Bronchial epithelial cell (primary cell): ENCODE measurements around the gene SCGB3A1. TPM values are rescaled to one million over a fixed set of nuclear protein-coding genes. Genes with fewer than 3 reads are reported as not detected.

ENCODE experiments used
- DNase-seq: peaks from one replicate; pipeline ENCODE4 v3.0.0-alpha.2; 2010; ENCODE audit warnings: low read depth
- FAIRE-seq: peaks from 2 replicates; lab custom pipeline; 2011; peaks lifted over from hg19 to GRCh38; lab: Jason Lieb, UNC
- H3K27me3 ChIP-seq: 2 replicates; pipeline ENCODE4 v1.5.1; 2011; ENCODE audit warnings: low read length; ENCODE audit not compliant: control insufficient read depth, insufficient read depth
- H3K36me3 ChIP-seq: 2 replicates; pipeline ENCODE4 v1.5.1; 2011; ENCODE audit warnings: low read length; ENCODE audit not compliant: control insufficient read depth, insufficient read depth
- H3K4me3 ChIP-seq: 2 replicates; pipeline ENCODE4 v1.5.1; 2011; ENCODE audit warnings: mild to moderate bottlenecking, low read depth, low read length, control low read depth
- CTCF ChIP-seq: IDR thresholded peaks from 2 replicates; pipeline ENCODE4 v1.5.1; 2011; ENCODE audit warnings: mild to moderate bottlenecking, moderate library complexity, low read length, control low read depth, inconsistent platforms; ENCODE audit not compliant: insufficient read depth, severe bottlenecking
- total RNA-seq: library from RNA; depleted of rRNA; stranded (reverse); fragments of >200 nt; gene quantifications from 2 replicates; pipeline ENCODE4 v1.2.1, GENCODE V29; 2014

The SCGB3A1 gene
- total RNA-seq, 1 donor from 2014 or later = not detected

DNA sequence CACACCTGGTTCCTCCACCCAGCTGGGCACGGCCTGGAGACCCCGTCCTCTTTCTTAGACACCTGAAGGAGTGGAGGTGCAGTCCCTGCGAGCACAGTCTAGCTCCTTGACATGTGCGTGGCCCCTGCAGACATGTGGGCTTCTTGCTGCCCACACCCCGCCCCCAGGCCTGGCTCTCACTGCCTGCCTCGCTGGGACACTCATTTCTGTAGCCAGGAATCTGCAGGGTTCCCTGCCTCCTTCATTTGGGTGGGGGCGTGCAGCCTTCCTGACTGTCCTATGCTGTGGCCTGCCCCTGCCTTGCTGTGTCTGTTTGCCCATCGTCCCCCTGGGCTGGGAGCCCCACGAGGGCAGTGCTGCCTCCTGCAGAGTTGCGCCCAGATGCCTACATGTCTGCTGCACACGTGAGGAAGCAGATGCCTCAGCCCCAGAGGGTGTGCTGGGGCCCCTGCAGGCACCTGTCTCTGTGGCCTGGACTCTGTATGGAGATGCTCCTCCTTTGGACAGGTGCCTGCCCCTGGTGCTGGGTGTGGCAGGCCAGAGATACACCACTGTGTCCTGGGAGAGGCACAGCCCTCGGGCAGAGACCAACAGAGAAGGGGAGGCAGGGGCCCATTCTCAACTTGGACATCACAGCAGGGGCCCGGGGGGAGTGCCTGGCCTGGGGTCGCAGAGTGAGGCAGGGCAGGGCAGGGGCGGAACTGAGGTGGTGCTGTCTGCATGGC lies 35.5 kb upstream of the SCGB3A1 start:
- Histone ChIP-seq H3K4me3 (no peak overlapping the region), H3K27me3 (no peaks in the 10 kb centered on the region), H3K36me3 (no peaks in the 10 kb centered on the region)
- no peak for TF ChIP-seq CTCF
- DNase-seq = no peak
- no peak for FAIRE-seq

DNA sequence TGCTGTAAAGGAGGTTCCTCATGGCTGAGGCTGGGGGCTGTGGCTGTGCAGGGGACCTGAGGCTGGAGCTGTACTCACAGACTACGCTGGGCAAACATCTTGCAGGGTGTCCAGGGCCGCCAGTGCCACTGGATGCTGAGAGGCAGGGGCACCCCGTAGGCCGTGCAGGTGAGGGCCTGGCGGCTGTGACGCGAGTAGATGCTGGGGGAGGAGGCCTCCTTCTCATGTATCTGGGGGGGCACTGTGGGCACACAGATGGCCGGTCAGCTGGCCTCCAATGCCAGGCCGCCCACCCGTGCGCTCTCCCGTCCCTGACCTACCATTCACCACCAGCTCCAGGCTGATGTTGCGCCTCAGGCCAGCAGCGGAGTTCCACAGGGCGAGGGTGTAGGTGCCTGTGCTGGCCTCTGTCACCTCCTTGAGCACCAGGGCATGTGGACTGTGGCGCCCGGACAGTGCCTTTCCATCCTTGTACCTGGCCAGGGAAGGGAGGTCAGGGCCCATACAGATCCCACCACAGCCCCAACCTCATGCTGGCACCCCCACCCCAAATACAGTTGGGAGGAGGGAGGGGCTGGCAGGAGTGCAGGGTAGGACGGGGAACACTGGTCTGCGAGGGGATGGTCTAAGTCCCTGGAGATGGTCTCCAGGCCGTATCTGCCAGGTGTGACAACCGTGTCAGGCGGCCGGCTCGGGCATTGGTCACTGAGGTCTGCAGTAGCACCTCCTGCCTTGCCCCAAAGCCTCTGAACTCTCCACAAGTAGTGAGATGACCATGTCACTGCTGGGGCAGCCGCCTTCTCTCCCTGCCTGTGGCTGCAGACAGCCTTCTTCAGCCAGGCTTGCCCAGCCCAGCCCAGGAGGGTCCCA lies 34.7 kb upstream of the SCGB3A1 start:
- DNase-seq (no peak), FAIRE-seq (no peak)
- Histone ChIP-seq H3K4me3 (no peak overlapping the region), H3K36me3 (no peaks in the 10 kb centered on the region), H3K27me3 (no peaks in the 10 kb centered on the region)
- no peak for TF ChIP-seq CTCF

DNA sequence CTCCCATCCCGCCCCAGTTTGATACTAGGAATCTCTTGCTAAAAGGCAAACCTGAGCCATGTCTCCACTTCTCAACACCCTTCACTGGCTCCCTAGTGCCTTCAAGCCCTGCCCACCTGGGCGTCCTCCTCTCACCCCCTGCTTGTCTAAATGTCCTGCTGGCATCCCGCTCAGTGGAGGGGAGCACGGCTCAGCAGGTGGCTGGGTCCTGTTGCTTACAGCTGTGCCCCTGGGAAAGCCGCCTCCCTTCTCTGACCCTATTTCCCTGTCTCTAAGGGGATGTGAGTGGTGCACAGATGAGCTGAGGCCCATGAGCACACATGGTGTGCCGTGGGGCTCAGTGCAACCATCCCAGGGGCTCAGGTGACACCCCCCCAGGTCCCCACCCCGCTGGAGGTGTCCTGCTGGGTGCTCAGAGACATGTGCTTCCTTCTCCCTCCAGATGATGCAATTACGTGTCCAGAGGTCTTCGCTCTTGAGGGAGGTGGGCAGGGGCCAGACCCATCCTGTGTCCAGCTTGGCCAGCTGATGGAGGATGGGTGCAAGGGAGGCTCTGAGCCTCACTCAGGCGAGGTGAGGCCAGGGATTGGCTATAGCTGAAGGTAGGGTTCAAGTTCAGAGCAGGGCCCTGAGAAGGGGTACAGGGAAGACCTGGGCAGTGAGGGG lies 34.0 kb upstream of the SCGB3A1 start:
- DNase-seq (no peak), FAIRE-seq (no peak)
- H3K4me3 ChIP-seq = no peak overlapping the region
- H3K27me3 ChIP-seq = no peaks in the 10 kb centered on the region
- H3K36me3 ChIP-seq = no peaks in the 10 kb centered on the region
- TF ChIP-seq CTCF = no peak

GRCh38 chr5:180624587-180624986 lies 33.3 kb upstream of the SCGB3A1 start:
- FAIRE-seq (no peak), DNase-seq (no peak)
- Histone ChIP-seq H3K27me3 (no peaks in the 10 kb centered on the region), H3K4me3 (no peak overlapping the region), H3K36me3 (no peaks in the 10 kb centered on the region)
- TF ChIP-seq CTCF = no peak

DNA sequence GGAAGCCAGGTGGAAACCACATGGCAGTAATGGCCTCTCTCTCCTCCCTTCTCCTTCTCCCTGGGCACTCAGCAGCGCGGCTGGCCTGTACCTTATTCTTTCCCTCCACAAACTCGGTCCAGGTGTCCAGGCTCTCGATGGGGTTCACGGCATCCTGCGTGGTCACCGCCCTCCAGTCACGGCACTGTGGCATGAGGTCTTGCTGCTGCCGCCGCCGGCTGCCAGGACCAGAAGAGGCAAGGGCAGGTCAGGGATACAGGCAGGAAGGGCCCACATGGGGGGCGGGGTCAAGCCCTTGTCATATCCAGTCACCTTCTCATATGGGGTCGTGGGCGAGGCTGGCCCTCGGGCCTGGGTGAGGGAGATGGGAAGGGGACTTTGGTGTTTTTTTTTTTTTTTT lies 32.5 kb upstream of the SCGB3A1 start:
- Histone ChIP-seq H3K36me3 (no peaks in the 10 kb centered on the region), H3K27me3 (no peaks in the 10 kb centered on the region), H3K4me3 (no peak overlapping the region)
- TF ChIP-seq CTCF = no peak
- no peak for FAIRE-seq
- DNase-seq = no peak
